Stimulated activated CD4-positive, alpha-beta T cell treated with anti-CD3 and anti-CD28 coated beads, TNF-alpha, amount 100 ng/mL, for 4 hours (primary cell): ENCODE results near the gene IFNGR1.
"Not testable (repeated sequence)": the region's sequence is repeated elsewhere in the genome, so short reads cannot be mapped to it uniquely, and the experiment has no call there.

Experiments used
- DNase-seq, 3 experiments: peaks; one replicate each; pipeline ENCODE4 v3.0.0-alpha.2; 2020; ENCODE audit warnings: low read depth in 3 of 3

IFNGR1 gene

DNA sequence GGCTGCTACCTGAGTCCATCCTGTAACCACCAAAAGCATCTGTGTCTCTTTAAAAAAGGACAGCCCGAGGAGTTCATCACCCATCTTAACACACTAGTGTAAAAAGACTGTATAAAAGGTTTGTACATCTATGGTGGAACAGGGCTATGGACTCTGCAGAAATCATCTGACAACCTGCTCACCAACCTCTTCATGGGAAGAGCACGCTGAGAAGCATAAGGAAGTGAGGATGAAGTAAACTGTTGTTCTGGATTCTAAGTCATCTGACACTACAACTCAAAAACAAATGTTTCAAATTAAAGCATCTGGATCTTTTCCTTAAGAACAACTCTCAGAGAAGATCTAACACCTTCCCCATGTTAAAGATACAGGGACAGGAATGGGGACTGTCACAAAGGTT, 5.4 kb downstream of the IFNGR1 start:
- DNase-seq = no peak

DNA sequence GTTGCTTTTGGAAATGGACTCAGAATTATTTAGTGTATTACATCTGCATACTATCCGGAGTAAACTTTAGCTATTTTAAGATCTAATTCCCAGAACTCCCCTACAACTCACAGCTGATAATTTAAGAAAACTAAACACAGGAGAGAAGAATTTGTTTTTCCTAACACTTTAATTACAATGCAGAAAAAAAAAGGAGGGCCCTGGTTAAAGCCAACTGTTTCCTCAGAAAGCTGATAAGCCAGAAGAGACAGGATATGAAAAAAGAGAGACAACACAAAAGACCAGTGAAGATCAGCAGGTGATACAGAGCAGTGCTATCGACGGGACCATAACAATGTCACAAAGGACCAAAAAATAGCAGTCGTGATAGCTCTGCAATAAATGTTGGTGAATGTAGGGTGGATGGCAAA, 5.8 kb downstream of the IFNGR1 start:
- DNase-seq = no peak

DNA sequence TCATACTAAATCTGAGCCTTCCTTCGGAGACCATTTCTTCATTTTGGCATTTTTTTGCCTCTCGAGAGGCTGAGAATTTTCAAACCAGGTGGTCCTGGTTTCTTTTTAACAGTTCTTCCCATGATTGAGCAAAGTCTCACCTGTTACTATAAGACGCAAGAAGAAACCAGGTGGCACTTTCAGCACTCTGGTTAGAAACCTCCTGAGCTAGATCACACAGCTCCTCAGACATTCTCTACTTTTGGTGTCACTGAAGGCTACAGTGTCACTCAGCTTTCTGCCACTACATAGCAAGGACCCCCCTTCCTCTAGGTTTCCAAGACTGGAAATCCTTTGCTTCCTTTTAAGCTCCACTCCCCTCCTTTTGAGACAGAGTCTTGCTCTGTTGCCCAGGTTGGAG, 7.3 kb downstream of the IFNGR1 start:
- no peak for DNase-seq

DNA sequence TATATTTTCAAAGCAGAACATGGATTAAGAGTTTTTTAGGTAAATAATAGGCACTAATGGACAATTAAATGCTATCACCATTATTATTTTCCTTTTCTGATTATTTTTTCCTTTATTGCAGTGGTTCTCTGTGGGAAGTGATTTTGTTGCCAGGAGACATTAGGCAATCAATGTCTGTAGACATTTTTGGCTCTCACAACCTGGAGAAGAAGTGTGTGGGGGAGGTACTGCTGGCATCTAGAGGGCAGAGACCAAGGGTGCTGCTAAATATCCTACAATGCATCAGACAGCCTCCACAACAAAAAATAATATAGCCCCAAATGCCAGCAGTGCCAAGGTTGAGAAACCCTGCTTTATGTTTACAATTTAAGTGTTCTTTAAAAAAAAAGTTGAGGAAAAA, 8.3 kb downstream of the IFNGR1 start:
- no peak for DNase-seq

DNA sequence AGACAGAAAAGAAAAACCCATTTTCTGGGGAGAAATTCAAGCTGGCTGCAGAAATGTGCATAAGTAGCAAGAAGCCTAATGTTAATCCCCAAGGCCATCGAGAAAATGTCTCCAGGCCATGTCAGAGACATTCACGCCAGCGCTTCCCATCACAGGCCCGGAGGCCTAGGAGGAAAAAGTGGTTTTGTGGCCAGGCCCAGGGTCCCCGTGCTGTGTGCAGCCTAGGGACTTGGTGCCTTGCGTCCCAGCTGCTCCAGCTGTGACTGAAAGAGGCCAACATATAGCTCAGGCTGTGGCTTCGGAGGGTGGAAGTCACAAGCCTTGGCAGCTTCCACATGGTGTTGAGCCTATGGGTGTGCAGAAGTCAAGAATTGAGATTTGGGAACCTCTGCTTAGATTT, 10.9 kb downstream of the IFNGR1 start:
- DNase-seq = no peak

DNA sequence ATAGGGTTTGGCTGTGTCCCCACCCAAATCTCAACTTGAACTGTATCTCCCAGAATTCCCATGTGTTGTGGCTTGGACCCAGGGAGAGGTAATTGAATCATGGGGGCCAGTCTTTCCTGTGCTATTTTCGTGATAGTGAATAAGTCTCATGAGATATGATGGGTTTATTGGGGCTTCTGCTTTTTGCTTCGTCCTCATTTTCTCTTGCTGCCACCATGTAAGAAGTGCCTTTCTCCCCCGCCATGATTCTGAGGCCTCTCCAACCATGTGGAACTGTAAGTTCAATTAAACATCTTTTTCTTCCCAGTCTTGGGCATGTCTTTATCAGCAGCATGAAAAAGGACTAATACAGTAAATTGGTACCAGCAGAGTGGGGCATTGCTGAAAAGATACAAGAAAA, 11.7 kb downstream of the IFNGR1 start:
- not testable (repeated sequence) for DNase-seq

DNA sequence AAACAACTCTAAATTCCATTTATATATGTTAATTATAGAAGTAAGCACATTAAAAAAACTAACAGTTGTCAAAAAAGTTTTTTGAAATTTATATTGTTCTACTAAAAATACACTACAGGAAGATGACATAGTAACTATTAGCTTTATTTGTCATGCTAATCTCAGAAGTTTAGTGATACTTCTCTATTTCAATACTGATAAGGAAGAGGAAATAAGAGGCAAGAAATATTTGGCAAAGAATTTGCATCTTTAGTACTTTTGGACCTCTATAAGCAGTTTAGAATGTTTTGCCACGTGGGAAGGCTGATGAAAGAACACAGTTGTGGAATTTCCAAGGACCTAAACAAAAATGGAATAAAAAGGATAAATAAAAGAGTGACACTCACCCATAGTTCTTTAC, 12.6 kb downstream of the IFNGR1 start:
- no peak for DNase-seq

DNA sequence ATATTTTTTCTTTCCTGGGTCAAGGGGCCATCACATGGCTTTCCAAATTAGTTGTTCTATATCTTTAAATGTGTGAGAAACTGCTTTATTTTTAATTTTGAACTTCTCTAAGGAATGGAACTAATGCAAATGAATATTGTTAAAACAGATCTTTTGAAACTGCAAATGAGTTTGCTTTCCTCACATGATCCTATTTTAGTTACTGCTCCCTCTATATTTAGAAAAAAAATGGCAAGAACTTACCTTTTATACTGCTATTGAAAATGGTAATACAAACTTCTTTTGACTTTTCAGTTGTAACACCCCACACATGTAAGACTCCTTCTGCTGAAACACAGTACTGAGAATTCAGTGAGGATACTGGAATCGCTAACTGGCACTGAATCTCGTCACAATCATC, 15.9 kb downstream of the IFNGR1 start:
- no peak for DNase-seq

DNA sequence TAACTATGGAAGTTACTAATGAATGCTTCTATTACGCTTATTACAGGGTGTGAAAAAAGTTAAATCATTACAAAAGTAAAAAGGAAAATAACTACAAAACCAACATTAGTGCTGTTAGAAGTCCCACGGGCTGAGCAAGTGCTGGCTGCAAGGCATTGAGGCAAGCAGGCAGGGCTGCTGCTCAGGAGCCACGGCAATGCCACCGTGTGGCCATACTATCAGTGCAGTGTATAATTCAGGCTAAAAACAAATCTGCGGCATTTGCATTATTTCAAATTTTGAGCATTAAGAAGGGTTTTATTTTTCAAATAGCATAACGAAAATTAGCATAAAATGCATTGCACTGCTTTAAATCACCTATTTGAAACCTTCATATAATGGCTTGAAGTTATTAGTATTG, 17.1 kb downstream of the IFNGR1 start:
- DNase-seq = no peak

DNA sequence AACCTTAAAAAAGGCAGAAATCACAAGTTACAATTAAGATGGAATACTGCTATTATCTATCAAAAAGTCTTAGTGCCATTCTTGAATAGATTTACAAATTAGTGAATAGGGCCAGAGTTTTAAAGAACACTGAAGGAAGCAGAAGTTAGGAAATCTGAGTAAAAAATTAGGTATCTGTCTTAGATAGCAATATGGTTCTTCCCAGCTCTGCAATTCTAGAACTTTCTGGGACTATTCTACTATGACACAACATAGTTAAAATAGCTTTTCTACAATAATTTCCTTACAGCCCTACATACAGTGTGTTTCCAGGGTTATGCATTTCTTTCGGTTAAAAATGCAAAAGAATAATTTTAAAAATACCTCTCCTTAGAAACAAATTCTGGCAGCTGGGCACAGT, 18.2 kb downstream of the IFNGR1 start:
- no peak for DNase-seq

DNA sequence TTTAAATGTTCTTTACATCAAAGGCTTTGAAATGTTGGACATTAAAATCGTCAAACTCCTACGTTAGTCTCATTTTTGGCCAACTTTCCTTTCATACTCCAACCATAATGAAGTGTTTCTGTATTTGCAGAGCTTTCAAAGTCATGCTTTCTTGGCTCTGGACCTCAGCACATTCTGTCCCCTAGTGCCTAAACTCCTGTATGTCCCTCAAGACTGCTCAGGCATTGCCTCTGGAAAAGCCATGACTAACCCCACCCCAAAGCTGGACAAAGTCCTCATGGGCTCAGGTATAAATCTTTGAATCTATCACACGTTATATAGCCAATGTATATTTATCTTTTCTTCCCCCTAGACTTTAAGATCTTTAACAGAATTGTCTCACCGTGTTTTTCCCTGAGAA, 18.9 kb downstream of the IFNGR1 start:
- DNase-seq = no peak

DNA sequence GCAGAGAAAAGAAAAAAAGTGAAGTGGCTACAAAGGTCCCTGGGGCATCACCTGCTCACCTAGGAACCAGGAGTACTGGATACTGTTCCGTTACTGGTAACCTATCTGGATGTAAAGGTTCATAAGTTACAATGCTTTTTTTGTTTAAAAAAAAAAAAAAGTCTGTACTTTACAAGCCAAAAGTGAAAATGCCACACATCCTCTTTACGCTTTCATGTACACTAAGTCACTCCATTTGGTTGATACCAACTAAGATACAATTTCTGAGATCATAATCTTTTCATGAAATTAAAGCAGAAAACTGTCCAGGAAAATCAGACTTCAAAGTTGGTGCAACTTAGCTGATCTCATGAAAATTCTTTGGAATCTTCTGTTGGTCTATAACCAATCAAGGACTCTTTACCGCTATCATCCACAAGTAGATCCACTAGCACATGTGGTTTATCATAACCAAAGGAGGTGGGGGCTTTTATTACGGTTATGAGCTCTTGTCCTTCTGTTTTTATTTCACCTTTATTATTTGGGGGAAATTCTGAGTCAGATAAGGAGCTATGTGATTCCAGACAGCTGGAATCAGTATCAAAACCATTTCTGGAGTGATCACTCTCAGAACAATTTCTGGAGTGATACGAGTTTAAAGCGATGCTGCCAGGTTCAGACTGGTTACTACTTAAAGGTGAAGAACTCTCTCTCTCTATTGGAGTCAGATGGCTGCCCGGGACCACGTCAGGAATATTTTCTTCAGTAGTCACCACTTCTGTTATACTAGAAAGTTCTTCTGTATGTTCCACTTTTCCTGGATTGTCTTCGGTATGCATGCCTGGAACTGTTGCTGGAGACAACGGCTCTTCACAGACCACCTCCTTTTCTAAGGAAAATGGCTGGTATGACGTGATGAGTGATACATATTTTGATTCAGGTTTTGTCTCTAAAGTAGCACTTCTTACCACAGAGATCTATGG, 21.2 kb downstream of the IFNGR1 start:
- DNase-seq = no peak

DNA sequence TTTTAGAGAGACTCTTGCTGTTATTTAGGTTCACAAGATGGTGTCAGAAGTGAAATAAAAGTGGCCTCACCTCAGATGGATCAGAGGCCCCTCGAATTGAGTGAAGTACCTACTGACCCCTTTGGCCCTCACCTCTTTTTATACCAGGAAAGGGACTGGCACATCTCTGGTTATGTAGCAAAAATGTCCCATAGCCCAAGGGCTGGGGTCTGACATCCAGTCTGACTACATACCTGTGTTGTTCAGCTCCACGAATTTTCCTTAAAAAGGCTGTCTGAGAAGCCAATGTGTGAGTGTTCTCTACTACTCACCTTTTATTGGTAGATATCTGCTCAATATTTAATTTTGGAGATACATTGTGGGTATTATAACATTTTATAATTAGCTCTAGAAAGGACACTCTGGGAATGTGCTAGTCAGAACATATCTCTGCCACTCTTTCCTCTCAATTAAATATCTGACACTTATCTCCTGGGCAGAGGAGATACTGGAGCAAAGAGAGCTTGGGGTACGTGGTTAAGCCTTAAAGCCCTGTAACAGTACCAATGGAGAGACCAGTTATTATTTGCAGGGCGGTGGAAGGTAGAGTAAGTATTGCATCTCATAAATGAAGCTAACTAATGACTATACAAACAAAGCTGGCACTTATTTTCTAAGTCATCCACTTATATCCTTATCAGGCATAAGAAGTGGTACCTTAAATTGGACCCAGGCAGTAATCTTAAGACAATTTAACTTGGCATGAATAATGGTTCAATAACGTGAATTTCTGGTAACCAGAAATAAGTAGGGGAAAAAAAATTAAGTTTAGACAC, 25.7 kb downstream of the IFNGR1 start:
- no peak for DNase-seq

DNA sequence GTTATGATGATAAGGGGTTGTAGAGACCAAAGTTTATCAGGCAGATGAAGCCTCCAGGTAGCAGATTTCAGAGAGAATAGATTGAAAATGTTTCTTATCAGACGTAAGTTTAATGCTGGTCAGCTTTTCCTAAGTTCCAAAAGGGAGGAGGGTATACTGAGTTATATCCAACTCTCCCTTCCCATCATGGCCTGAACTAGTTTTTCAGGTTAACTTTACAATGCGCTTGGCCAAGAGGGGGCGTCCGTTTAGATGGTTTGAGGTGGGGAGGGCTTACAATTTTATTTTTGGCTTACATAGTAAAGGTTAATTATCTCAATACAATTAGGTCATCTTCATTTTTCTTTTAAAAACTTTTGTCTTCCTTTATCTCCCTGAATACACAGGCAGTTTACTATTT, 26.4 kb downstream of the IFNGR1 start:
- no peak for DNase-seq

DNA sequence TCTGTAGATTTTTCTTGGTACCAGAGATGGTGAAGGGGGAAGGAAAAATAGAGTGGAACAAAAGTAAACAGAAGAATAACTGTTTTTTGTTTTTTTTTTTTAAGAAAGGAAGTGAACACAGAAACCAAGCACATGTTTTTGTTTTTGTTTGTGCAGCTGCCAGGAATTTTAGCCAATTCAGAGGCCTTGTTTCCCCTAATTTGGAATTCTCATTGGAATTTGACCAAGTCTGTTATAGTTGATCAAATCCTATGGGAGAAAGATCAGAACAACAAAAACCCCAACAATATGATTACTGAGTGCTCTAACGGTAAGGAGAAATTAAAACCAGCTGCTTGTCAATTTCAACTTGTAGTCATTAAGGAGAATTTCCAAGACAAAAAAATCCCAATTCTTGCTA, 27.5 kb downstream of the IFNGR1 start:
- DNase-seq = no peak

DNA sequence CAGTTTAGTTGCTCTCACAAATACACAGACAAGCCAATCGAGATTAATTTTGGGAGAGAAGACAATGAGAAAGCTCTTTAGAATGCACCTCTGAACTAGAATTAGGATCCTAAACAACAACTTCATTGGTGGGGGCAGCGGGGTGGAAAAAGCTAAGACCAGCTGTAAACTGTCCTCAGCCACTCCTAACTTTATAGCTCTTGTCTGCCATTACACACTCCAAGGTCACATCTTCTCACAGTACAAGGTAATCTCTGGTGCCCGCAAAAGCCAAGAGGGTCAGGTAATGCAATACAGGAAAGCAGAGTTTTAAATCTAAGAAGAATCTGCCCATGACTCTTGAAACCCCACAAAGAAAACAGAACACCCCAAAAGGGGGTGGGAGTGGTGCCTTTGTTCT, 27.9 kb downstream of the IFNGR1 start:
- no peak for DNase-seq

DNA sequence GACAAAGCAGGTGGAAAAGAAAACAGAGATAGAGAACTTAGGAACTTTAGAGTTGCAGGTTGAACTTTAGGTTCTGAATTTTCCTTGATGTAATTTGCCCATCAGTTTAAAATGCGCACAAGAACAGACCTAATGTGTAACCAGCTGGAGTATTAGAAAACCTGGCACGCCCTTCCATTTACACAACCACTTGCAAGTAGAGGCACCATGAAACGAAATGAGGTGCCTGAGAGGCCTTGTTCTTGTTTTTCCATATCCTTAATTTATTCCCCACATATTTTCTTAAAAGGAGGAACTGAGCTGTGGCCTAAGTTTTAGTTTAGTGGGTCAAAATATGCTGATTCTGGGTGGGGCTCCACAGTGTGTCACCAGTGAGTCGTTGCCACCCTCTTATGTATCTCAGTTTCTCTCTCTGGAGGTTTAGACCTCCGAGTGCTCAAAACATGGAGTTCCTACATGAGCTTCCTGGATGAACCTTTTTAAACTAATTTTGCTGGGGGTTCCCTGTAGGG, 28.5 kb downstream of the IFNGR1 start:
- DNase-seq = no peak

DNA sequence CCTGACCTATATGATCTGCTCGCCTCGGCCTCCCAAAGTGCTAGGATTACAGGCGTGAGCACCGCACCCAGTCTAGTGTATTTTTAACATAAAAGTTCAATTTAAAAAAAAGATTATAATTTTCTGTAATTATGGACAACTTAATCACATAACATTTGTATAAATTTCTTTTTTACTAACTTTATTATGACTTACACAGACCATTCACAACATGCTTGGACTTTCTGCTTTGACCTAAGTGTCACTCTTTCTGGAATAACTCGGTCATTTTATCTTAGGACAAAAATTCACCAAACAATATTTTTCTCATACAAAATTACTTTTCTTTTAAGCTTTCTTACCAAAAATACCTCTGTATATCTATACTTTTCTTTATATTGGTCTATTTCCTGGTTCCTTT, 30.3 kb downstream of the IFNGR1 start:
- no peak for DNase-seq

DNA sequence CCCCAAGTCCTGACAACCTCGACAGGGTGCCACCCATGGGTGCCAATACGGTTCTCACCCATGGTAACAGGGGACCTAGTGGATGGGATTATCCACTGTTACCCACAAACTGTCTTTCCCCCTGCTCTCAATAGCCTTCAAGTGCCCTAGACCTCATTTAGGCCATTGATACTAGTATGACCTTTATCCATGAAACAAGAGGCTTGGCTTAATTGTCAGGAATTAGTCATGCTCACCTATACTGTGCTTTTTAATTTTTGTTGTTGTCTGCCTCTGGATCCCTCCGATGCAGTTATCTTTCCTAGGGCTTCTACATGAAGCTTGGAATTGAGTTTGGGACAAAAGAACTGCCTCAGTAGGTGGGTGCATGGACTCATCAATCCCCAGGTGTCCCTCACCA, 33.9 kb downstream of the IFNGR1 start:
- DNase-seq = no peak

DNA sequence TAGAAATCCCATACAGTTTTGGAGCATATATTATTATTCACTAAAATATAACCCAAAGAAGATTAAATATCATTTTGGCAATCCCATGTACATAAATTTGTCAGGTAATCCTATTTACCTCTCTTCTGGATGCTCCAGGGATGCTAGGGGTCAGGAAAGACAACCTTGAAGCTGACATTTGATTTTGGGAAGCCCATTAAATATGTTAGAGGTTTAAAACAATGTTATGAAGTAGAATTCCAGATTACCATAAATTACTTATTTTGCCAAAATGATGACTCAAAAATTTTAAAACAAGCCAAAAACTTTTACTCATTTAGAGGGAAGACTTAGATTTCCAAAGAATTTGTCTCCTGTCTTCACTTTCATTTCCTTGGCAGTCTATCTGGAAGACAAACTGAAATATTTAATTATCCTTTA, 36.5 kb downstream of the IFNGR1 start:
- no peak for DNase-seq

DNA sequence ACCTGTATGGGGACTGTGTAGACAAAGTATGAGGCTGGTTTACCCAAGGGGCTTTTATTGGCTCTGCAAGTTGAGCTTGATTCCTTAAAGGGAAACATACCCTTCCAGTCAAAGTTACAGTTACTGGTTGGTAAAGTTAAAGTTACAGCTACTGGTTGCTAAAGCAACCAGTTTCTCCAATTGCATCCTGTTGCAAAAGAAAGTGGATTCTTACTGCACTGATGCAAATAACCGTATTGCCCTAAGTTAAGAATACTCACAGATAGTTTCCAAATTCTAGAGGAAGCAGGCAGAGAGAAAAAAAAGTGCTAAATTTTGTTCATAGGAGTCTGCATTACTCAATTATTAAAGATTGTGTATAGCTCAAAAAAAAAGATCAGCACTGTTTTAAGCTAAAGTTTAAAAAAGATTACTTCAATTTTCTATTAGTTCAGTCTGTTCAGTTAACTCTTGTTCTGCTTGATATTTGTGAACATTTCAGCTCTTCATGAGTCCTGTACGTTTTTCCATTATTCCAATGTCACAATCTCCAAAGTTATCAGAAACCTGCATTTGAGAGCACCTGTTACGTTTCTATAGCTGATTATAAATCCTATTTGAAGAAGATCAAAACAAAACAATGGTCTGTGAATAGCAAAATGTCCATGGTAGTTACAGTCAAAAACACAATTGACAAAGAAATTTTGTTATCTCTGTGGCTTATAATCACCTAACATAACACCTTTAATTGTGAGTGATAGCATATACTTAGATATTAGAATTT, 37.1 kb downstream of the IFNGR1 start:
- no peak for DNase-seq

DNA sequence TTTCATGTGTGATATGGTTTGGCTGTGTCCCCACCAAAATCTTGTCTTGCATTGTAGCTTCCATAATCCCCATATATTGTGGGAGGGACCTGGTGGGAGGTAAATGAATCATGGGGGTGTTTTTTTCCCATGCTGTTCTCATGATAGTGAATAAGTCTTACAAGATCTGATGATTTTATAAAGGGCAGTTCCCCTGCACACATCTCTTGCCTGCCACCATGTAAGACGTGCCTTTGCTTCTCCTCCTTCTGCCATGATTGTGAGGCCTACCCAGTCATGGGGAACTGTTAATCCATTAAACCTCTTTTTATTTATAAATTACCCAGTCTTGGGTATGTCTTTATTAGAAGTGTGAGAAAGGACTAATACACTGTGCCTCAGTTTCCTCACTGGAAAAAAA, 41.6 kb downstream of the IFNGR1 start:
- DNase-seq = no peak
